ENCODE results near the gene MAP6D1.
A peak's percentile ranks its signal among the peaks of the same experiment; 100 is the strongest.

The MAP6D1 gene

GRCh38 chr3:183811638-183812037, 13.7 kb downstream of the MAP6D1 start:
- no peak for DNase-seq
- TF ChIP-seq CTCF (IDR thresholded peaks at IDR 0.05) = no peak
- Mint-ChIP-seq H3K4me3 (no peak overlapping the region), H3K27me3 (ENCODE audit: low read depth, poor library complexity) (no peaks in the 10 kb centered on the region), H3K9me3 (no peaks in the 10 kb centered on the region), H3K36me3 (ENCODE audit: low read depth) (peaks cover 76% of the 10 kb centered on the region), H3K27ac (peak overlapping the region; percentile 97), H3K4me1 (no peaks in the 10 kb centered on the region)

GRCh38 chr3:183810643-183811594, 14.5 kb downstream of the MAP6D1 start:
- H3K27ac Mint-ChIP-seq = peak overlapping the region; percentile 97
- H3K4me1 Mint-ChIP-seq = no peaks in the 10 kb centered on the region
- no peak overlapping the region for H3K4me3 Mint-ChIP-seq
- no peaks in the 10 kb centered on the region for H3K27me3 Mint-ChIP-seq (ENCODE audit: low read depth, poor library complexity)
- DNase-seq = no peak
- no peaks in the 10 kb centered on the region for H3K9me3 Mint-ChIP-seq
- H3K36me3 Mint-ChIP-seq (ENCODE audit: low read depth) = peaks cover 73% of the 10 kb centered on the region
- no peak for TF ChIP-seq CTCF (IDR thresholded peaks at IDR 0.05)

- Mint-ChIP-seq H3K36me3 (ENCODE audit: low read depth) (peaks cover 73% of the 10 kb centered on the region), H3K27ac (no peak overlapping the region), H3K4me3 (no peak overlapping the region), H3K9me3 (no peaks in the 10 kb centered on the region), H3K27me3 (ENCODE audit: low read depth, poor library complexity) (no peaks in the 10 kb centered on the region), H3K4me1 (no peaks in the 10 kb centered on the region)
- no peak for TF ChIP-seq CTCF (IDR thresholded peaks at IDR 0.05)
- DNase-seq = no peak
Observed at GRCh38 chr3:183809270-183809669, 16.1 kb downstream of the MAP6D1 start.

- Mint-ChIP-seq H3K4me3 (no peak overlapping the region), H3K4me1 (no peaks in the 10 kb centered on the region), H3K27ac (no peak overlapping the region), H3K36me3 (ENCODE audit: low read depth) (peaks cover 80% of the 10 kb centered on the region), H3K9me3 (no peaks in the 10 kb centered on the region), H3K27me3 (ENCODE audit: low read depth, poor library complexity) (no peaks in the 10 kb centered on the region)
- no peak for TF ChIP-seq CTCF (IDR thresholded peaks at IDR 0.05)
- DNase-seq = no peak
Observed at GRCh38 chr3:183808355-183808754, 17.0 kb downstream of the MAP6D1 start.

- Mint-ChIP-seq H3K36me3 (ENCODE audit: low read depth) (peaks cover 80% of the 10 kb centered on the region), H3K4me3 (no peak overlapping the region), H3K9me3 (no peaks in the 10 kb centered on the region), H3K4me1 (no peaks in the 10 kb centered on the region), H3K27ac (no peak overlapping the region), H3K27me3 (ENCODE audit: low read depth, poor library complexity) (no peaks in the 10 kb centered on the region)
- DNase-seq = no peak
- no peak for TF ChIP-seq CTCF (IDR thresholded peaks at IDR 0.05)
Observed at GRCh38 chr3:183807881-183808280, 17.5 kb downstream of the MAP6D1 start.

All from nephron progenitor cell (in vitro differentiated cells).